Fibroblast of peridontal ligament (primary cell): ENCODE measurements around the gene TRIM2.
A peak's percentile ranks its signal among the peaks of the same experiment; 100 is the strongest.

Experiments used
- DNase-seq: peaks from one replicate; pipeline ENCODE4 v3.0.0-alpha.2; 2010; ENCODE audit errors: extremely low read depth

Gene TRIM2

GRCh38 chr4:153333874-153334273 lies 129.6 kb downstream of the TRIM2 start:
- DNase-seq = no peak

GRCh38 chr4:153335665-153336064 lies 131.4 kb downstream of the TRIM2 start:
- DNase-seq = no peak

- DNase-seq = no peak
Measured at GRCh38 chr4:153337686-153338085, 133.4 kb downstream of the TRIM2 start.

GRCh38 chr4:153341575-153342090 lies 137.4 kb downstream of the TRIM2 start:
- DNase-seq = peak; percentile 31

- DNase-seq = no peak
Measured at GRCh38 chr4:153342751-153343552, 138.7 kb downstream of the TRIM2 start.

GRCh38 chr4:153344131-153345011 lies 140.1 kb downstream of the TRIM2 start, which contains the start of gene MND1:
Gene MND1, plus strand, starts transcription at chr4:153344688. Its CDS starts 50 bp downstream, at chr4:153344738.
- DNase-seq = peak; percentile 65

GRCh38 chr4:153345012-153345981 lies 141.1 kb downstream of the TRIM2 start:
- peak; percentile 70 for DNase-seq

- DNase-seq = no peak
Measured at GRCh38 chr4:153346031-153346430, 141.8 kb downstream of the TRIM2 start.

- DNase-seq = peak; percentile 35
Measured at GRCh38 chr4:153346563-153346962, 142.3 kb downstream of the TRIM2 start.

- no peak for DNase-seq
Measured at GRCh38 chr4:153347117-153347516, 142.9 kb downstream of the TRIM2 start.

- no peak for DNase-seq
Measured at GRCh38 chr4:153348006-153348405, 143.8 kb downstream of the TRIM2 start.

- DNase-seq = no peak
Measured at GRCh38 chr4:153349206-153349805, 145.1 kb downstream of the TRIM2 start.

- DNase-seq = peak; percentile 19
Measured at GRCh38 chr4:153362184-153362583, 157.9 kb downstream of the TRIM2 start.

- DNase-seq = peak; percentile 18
Measured at GRCh38 chr4:153364061-153364460, 159.8 kb downstream of the TRIM2 start.

- no peak for DNase-seq
Measured at GRCh38 chr4:153365003-153365402, 160.8 kb downstream of the TRIM2 start.

- DNase-seq = no peak
Measured at GRCh38 chr4:153366486-153366885, 162.2 kb downstream of the TRIM2 start.

GRCh38 chr4:153367092-153367491 lies 162.8 kb downstream of the TRIM2 start:
- DNase-seq = no peak

GRCh38 chr4:153369021-153369420 lies 164.8 kb downstream of the TRIM2 start:
- DNase-seq = no peak

- DNase-seq = no peak
Measured at GRCh38 chr4:153371701-153372234, 167.5 kb downstream of the TRIM2 start.

- DNase-seq = peak; percentile 19
Measured at GRCh38 chr4:153372967-153373562, 168.8 kb downstream of the TRIM2 start.
